Spleen (tissue), 7 donors: ENCODE data around the gene EGFR.

Experiments used
- POLR2A ChIP-seq, 3 donors: fragments of 450-650 bp; IDR thresholded peaks; one replicate each; pipeline ENCODE4 v1.5.1; 2017; ENCODE audit warnings: antibody characterized with exemption in 3 of 3, mild to moderate bottlenecking in 1 of 3
- POLR2AphosphoS5 ChIP-seq, 3 donors: sonication (generic); formaldehyde crosslinking; IDR thresholded peaks; one replicate each; pipeline ENCODE4 v1.5.1; 2017; ENCODE audit warnings: antibody characterized with exemption in 3 of 3
- TF ChIP-seq, protein P1 (sequence below), 11 experiments: fragments of 200-600 bp in 7 of 11; fragments of 450-650 bp in 4 of 11; sonication (generic) in 4 of 11; IDR thresholded peaks in 8 of 11; conservative IDR thresholded peaks in 3 of 11; 1 replicate in 7 of 11; 2 replicates in 4 of 11; pipeline versions ENCODE4 v1.4.0 to v1.8.0; 2016 to 2021; ENCODE audit warnings: antibody characterized with exemption in 11 of 11, inconsistent platforms in 4 of 11, mild to moderate bottlenecking in 1 of 11
- donor health status: DM: no; HTN: no; CAD: no; lungs with moderate emphysema.
- donor health status: DM: no; HTN: no; CAD: no.
- donor health status: DM: no; HTN: no; CAD: no.

DNA sequence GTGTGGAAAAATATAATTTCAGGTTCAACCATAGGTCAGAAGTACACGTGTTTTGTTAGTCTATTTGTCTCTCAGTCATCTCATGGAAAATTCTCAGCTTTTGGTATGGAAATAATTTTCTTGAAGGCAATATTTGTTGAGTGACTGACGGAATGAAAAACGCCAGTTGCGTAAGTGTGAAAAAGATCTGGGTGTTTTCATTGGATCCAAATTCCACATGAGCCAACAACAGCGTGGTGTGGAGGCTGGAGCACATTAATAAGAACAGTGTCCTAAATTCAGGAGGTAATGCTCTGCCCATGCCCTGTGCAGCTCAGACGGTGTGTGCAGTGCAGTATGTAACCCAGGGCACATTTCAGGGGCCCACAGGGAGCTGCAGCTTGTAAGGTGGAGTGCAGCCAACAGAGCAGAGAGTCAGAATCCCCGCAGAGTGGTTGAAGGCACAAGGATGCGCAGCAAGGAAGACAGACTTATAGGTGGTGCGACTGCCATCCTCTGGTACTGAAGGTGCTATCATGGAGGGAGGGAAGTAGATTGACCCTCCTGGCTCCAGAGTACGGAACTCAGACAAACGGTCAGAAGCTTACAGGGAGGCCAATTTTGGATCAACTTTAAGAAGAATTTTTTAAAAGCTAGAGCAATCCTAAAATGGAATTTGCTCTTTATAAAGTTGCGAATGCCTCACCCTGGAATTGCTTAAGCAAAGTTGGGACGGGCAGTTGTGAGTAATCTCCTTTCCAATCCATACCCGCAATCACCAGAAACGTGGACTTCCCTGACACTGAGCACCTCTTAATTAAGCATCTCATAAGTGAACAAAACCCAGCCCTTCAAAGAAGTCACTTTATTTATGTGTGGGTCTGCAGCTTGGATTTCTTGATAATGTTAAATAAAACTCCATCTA, 38.0 kb downstream of the EGFR start:
- no peak for TF ChIP-seq POLR2AphosphoS5 (IDR thresholded peaks at IDR 0.05)
- TF ChIP-seq, protein P1, sequence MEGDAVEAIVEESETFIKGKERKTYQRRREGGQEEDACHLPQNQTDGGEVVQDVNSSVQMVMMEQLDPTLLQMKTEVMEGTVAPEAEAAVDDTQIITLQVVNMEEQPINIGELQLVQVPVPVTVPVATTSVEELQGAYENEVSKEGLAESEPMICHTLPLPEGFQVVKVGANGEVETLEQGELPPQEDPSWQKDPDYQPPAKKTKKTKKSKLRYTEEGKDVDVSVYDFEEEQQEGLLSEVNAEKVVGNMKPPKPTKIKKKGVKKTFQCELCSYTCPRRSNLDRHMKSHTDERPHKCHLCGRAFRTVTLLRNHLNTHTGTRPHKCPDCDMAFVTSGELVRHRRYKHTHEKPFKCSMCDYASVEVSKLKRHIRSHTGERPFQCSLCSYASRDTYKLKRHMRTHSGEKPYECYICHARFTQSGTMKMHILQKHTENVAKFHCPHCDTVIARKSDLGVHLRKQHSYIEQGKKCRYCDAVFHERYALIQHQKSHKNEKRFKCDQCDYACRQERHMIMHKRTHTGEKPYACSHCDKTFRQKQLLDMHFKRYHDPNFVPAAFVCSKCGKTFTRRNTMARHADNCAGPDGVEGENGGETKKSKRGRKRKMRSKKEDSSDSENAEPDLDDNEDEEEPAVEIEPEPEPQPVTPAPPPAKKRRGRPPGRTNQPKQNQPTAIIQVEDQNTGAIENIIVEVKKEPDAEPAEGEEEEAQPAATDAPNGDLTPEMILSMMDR (IDR thresholded peaks at IDR 0.05 in 8 of 11, conservative IDR thresholded peaks at IDR 0.05 in 3 of 11) = no peak
- no peak for TF ChIP-seq POLR2A (IDR thresholded peaks at IDR 0.05)
